H9 (cell line): ENCODE data around the gene FHIT. TPM values are rescaled to one million over a fixed set of nuclear protein-coding genes. Genes with fewer than 3 reads are reported as not detected.

Experiments used
- DNase-seq: peaks from one replicate; pipeline ENCODE4 v3.0.0-alpha.2; 2017
- H2AFZ ChIP-seq: one replicate; pipeline ENCODE4 v1.6.1; 2013; ENCODE audit warnings: mild to moderate bottlenecking, low read length, control low read depth, moderate library complexity
- H2AK5ac ChIP-seq: 2 replicates; pipeline ENCODE4 v1.6.1; 2013; ENCODE audit warnings: low read length, control low read depth, mixed read lengths; ENCODE audit not compliant: insufficient read length
- H2BK120ac ChIP-seq: one replicate; pipeline ENCODE4 v1.6.1; 2013; ENCODE audit warnings: low read depth, mild to moderate bottlenecking, low read length, control low read depth, inconsistent platforms; ENCODE audit not compliant: poor library complexity, severe bottlenecking
- H2BK12ac ChIP-seq: 2 replicates; pipeline ENCODE4 v1.6.1; 2013; ENCODE audit warnings: low read length, control low read depth, mixed read lengths, low read depth; ENCODE audit not compliant: insufficient read length
- H2BK15ac ChIP-seq: 2 replicates; pipeline ENCODE4 v1.6.1; 2013; ENCODE audit warnings: low read depth, low read length, control low read depth
- H2BK20ac ChIP-seq: one replicate; pipeline ENCODE4 v1.6.1; 2013; ENCODE audit warnings: low read depth, mild to moderate bottlenecking, low read length, control low read depth, inconsistent platforms; ENCODE audit not compliant: poor library complexity, severe bottlenecking
- H2BK5ac ChIP-seq: 2 replicates; pipeline ENCODE4 v1.6.1; 2013; ENCODE audit warnings: low read length, control low read depth, mixed read lengths; ENCODE audit not compliant: insufficient read length
- H3K14ac ChIP-seq: 2 replicates; pipeline ENCODE4 v1.6.1; 2013; ENCODE audit warnings: low read length, control low read depth; ENCODE audit not compliant: insufficient read depth
- H3K18ac ChIP-seq: 2 replicates; pipeline ENCODE4 v1.6.1; 2013; ENCODE audit warnings: low read depth, mild to moderate bottlenecking, mixed read lengths, low read length, control low read depth; ENCODE audit not compliant: insufficient read length
- H3K23ac ChIP-seq: 2 replicates; pipeline ENCODE4 v1.6.1; 2013; ENCODE audit warnings: low read length, control low read depth, mixed read lengths, low read depth; ENCODE audit not compliant: insufficient read length
- H3K23me2 ChIP-seq: 2 replicates; pipeline ENCODE4 v1.6.1; 2013; ENCODE audit warnings: low read depth, mild to moderate bottlenecking, mixed read lengths, low read length, control low read depth; ENCODE audit not compliant: insufficient read length, poor library complexity, severe bottlenecking
- H3K27ac ChIP-seq: 2 replicates; pipeline ENCODE4 v1.5.1; 2013; ENCODE audit warnings: low read length, control low read depth, mixed read lengths, low read depth; ENCODE audit not compliant: insufficient read length
- H3K27me3 ChIP-seq: 2 replicates; pipeline ENCODE4 v1.6.1; 2013; ENCODE audit warnings: low read length, control low read depth, inconsistent platforms; ENCODE audit not compliant: insufficient read depth
- H3K4ac ChIP-seq: 2 replicates; pipeline ENCODE4 v1.6.1; 2013; ENCODE audit warnings: low read depth, mild to moderate bottlenecking, control low read depth, inconsistent platforms, low read length, moderate library complexity
- H3K4me1 ChIP-seq: 2 replicates; pipeline ENCODE4 v1.6.1; 2013; ENCODE audit warnings: low read length, control low read depth, inconsistent platforms; ENCODE audit not compliant: insufficient read depth
- H3K4me2 ChIP-seq: 2 replicates; pipeline ENCODE4 v1.6.1; 2013; ENCODE audit warnings: low read length, control low read depth, mixed read lengths; ENCODE audit not compliant: insufficient read length, insufficient read depth
- H3K56ac ChIP-seq: 2 replicates; pipeline ENCODE4 v1.6.1; 2013; ENCODE audit warnings: low read depth, mild to moderate bottlenecking, mixed read lengths, low read length, control low read depth; ENCODE audit not compliant: insufficient read length
- H3K79me1 ChIP-seq: 2 replicates; pipeline ENCODE4 v1.6.1; 2013; ENCODE audit warnings: low read depth, mild to moderate bottlenecking, moderate library complexity, low read length, control low read depth, inconsistent platforms; ENCODE audit not compliant: insufficient read depth, poor library complexity, severe bottlenecking
- H3K79me2 ChIP-seq: 2 replicates; pipeline ENCODE4 v1.6.1; 2013; ENCODE audit warnings: low read length, control low read depth, inconsistent platforms; ENCODE audit not compliant: insufficient read depth
- H3K9ac ChIP-seq: 2 replicates; pipeline ENCODE4 v1.6.1; 2013; ENCODE audit warnings: low read length, control low read depth, mixed read lengths; ENCODE audit not compliant: insufficient read length; ENCODE audit errors: extremely low read depth
- H3K9me3 ChIP-seq: one replicate; pipeline ENCODE4 v1.6.1; 2013; ENCODE audit warnings: low read depth, low read length, inconsistent platforms; ENCODE audit not compliant: control insufficient read depth
- H3T11ph ChIP-seq: one replicate; pipeline ENCODE4 v1.6.1; 2013; ENCODE audit warnings: mild to moderate bottlenecking, low read length, control low read depth, inconsistent platforms
- H4K20me1 ChIP-seq: one replicate; pipeline ENCODE4 v1.6.1; 2013; ENCODE audit not compliant: control insufficient read depth, insufficient read length, insufficient read depth
- H4K5ac ChIP-seq: 2 replicates; pipeline ENCODE4 v1.6.1; 2013; ENCODE audit warnings: low read depth, mild to moderate bottlenecking, mixed read lengths, low read length, control low read depth; ENCODE audit not compliant: insufficient read length
- H4K8ac ChIP-seq: replicated peaks from 2 replicates; pipeline ENCODE4 v1.6.1; 2013; ENCODE audit warnings: low read length, control low read depth, mixed read lengths, low read depth; ENCODE audit not compliant: insufficient read length
- H4K91ac ChIP-seq: 2 replicates; pipeline ENCODE4 v1.6.1; 2013; ENCODE audit warnings: low read depth, mild to moderate bottlenecking, moderate library complexity, mixed read lengths, low read length, control low read depth; ENCODE audit not compliant: insufficient read length
- H3K27ac Mint-ChIP-seq, 3 experiments: 2 replicates in 2 of 3; 3 replicates in 1 of 3; pipeline ENCODE4 v1.8.0; 2020 to 2021; ENCODE audit warnings: mixed read lengths in 3 of 3, mild to moderate bottlenecking in 1 of 3, moderate library complexity in 1 of 3
- H3K27me3 Mint-ChIP-seq: 2 replicates; pipeline ENCODE4 v1.8.0; 2021; ENCODE audit warnings: low read depth, mild to moderate bottlenecking, moderate library complexity, mixed read lengths
- H3K36me3 Mint-ChIP-seq, 3 experiments: 2 replicates in 2 of 3; 3 replicates in 1 of 3; pipeline ENCODE4 v1.8.0; 2020 to 2021; ENCODE audit warnings: low read depth in 3 of 3, mixed read lengths in 3 of 3; ENCODE audit not compliant: insufficient read depth in 1 of 3
- H3K4me1 Mint-ChIP-seq, 2 experiments: 2 replicates each; pipeline ENCODE4 v1.8.0; 2020; ENCODE audit warnings: mixed read lengths in 2 of 2
- H3K4me3 Mint-ChIP-seq, 2 experiments: 2 replicates in 1 of 2; 3 replicates in 1 of 2; pipeline ENCODE4 v1.8.0; 2020 to 2021; ENCODE audit warnings: mild to moderate bottlenecking in 2 of 2, mixed read lengths in 2 of 2, moderate library complexity in 1 of 2
- H3K9me3 Mint-ChIP-seq, 2 experiments: 2 replicates in 1 of 2; 3 replicates in 1 of 2; pipeline ENCODE4 v1.8.0; 2020; ENCODE audit warnings: mild to moderate bottlenecking in 2 of 2, mixed read lengths in 2 of 2, moderate library complexity in 1 of 2
- CTCF ChIP-seq: fragments of 200-600 bp; sonication (generic); conservative IDR thresholded peaks from 3 replicates; pipeline ENCODE4 v1.8.0; 2021; ENCODE audit warnings: antibody characterized with exemption, mild to moderate bottlenecking
- WGBS: extraction: QIAGEN DNeasy Blood & Tissue Kit; methylation state at CpG from one replicate; pipeline ENCODE4 v1.1.7; 2013; ENCODE audit warnings: missing lambda C conversion rate, low lambda C conversion rate, mixed read lengths; ENCODE audit not compliant: insufficient read length; ENCODE audit errors: extremely low coverage; 5-methylcytosine and 5-hydroxymethylcytosine counted together
- total RNA-seq: library from RNA; stranded (reverse); gene quantifications from 2 replicates; pipeline ENCODE4 v1.2.1, GENCODE V29; 2021

Gene FHIT
- total RNA-seq, 1 experiment from 2014 or later: 3.0 TPM

DNA sequence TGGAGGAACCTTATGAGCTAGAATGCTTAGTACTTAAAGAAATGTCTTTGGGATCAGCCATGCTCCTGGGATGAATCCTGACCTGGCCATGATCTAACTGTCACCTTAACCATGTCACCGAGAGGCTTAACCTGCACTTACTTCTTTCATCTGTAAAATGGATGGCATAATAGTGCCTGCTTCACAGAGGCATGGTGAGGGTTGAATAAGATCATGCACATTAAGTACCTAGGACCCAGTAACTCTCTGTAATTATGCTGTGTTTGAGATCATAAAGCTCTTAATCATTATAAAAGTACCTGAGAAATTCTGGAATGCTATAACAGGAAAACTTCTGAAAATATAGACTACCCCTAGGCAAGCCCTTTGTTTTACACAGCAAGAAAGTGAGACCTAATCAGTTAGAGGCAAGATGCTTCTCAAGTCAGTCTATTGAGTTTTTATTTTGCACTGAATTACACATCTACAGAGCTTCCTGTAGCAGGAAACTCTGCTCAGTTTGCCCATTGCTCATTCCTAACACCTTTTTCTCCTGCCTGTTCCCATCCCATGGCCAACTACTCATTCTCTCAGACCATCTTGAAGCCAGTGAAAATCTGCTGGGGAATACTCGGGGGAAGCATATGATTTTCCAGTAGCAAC is 1185.9 kb downstream of the FHIT start:
- H2AFZ ChIP-seq: no peak overlapping the region
- no peak overlapping the region for H4K5ac ChIP-seq
- no peak overlapping the region for H4K8ac ChIP-seq
- no peak overlapping the region for H2BK120ac ChIP-seq
- H3K9me3 ChIP-seq: no peaks in the 10 kb centered on the region
- peaks cover 0 to 3% of the 10 kb centered on the region in 2 experiments; a peak in 2 of 4 replicates for H3K4me1 Mint-ChIP-seq
- no peak overlapping the region for H3K14ac ChIP-seq
- no peaks in the 10 kb centered on the region for H4K20me1 ChIP-seq
- H3K56ac ChIP-seq: no peak overlapping the region
- H2BK15ac ChIP-seq: no peak overlapping the region
- no peak overlapping the region for H3K4ac ChIP-seq
- no peak overlapping the region for H3K9ac ChIP-seq
- no CpG with 5 or more reads among the region's 2 CpGs for WGBS
- no peak overlapping the region for H3T11ph ChIP-seq
- no peaks in the 10 kb centered on the region for H3K79me1 ChIP-seq
- no peak overlapping the region for H3K18ac ChIP-seq
- no peak overlapping the region for H4K91ac ChIP-seq
- 0 out of 7 replicates have a peak overlapping the region, but pooled peaks of 1 of the 3 experiments have one; percentile 21 for H3K27ac Mint-ChIP-seq
- H2AK5ac ChIP-seq: no peak overlapping the region
- H2BK20ac ChIP-seq: no peak overlapping the region
- H3K27me3 Mint-ChIP-seq: no peaks in the 10 kb centered on the region; the same call in 1 of the 2 replicates
- no peak for DNase-seq
- no peaks in the 10 kb centered on the region for H3K23me2 ChIP-seq
- H3K79me2 ChIP-seq: no peaks in the 10 kb centered on the region
- H2BK5ac ChIP-seq: no peak overlapping the region
- H3K36me3 Mint-ChIP-seq: no peaks in the 10 kb centered on the region
- H3K9me3 Mint-ChIP-seq: no peaks in the 10 kb centered on the region
- no peak overlapping the region for H2BK12ac ChIP-seq
- no peak for TF ChIP-seq CTCF
- no peak overlapping the region for H3K4me2 ChIP-seq
- H3K27me3 ChIP-seq: no peaks in the 10 kb centered on the region
- no peak overlapping the region for H3K4me3 Mint-ChIP-seq
- H3K4me1 ChIP-seq: no peaks in the 10 kb centered on the region
- H3K23ac ChIP-seq: no peak overlapping the region
- no peak overlapping the region for H3K27ac ChIP-seq
